ENCODE results near the gene DACH2.
"Not testable (repeated sequence)": the region's sequence is repeated elsewhere in the genome, so short reads cannot be mapped to it uniquely, and the experiment has no call there.

Gene DACH2

GRCh38 chrX:86171366-86171765 is 23.1 kb downstream of the DACH2 start:
- H3K9me2 ChIP-seq (ENCODE audit: low read depth, low read length) = no peaks in the 10 kb centered on the region
- H3K4me3 ChIP-seq (ENCODE audit: low read depth, low read length, poor library complexity, severe bottlenecking) = no peak overlapping the region
- H3K79me2 ChIP-seq (ENCODE audit: insufficient read depth, low read length) = no peaks in the 10 kb centered on the region
- TF ChIP-seq CTCF (IDR thresholded peaks at IDR 0.05; ENCODE audit: low read length) = peak; percentile 38; the same call in 1 of the 2 replicates
- no peak for TF ChIP-seq EZH2 (IDR thresholded peaks at IDR 0.05; ENCODE audit: borderline replicate concordance, low read length)
- no peak overlapping the region for H3K27ac ChIP-seq (ENCODE audit: low read depth, low read length, poor library complexity, severe bottlenecking)
- no peaks in the 10 kb centered on the region for H3F3A ChIP-seq (ENCODE audit: insufficient read depth, low read length)
- H2AFZ ChIP-seq (ENCODE audit: low read length) = no peak overlapping the region
- no peaks in the 10 kb centered on the region for H3K36me3 ChIP-seq (ENCODE audit: insufficient read depth, low read length)
- H3K4me2 ChIP-seq (ENCODE audit: low read length) = no peak overlapping the region
- no peaks in the 10 kb centered on the region for H3K9me3 ChIP-seq (ENCODE audit: low read length)
- no peaks in the 10 kb centered on the region for H4K20me1 ChIP-seq (ENCODE audit: insufficient read depth, low read length)
- no peaks in the 10 kb centered on the region for H3K4me1 ChIP-seq (ENCODE audit: insufficient read depth, low read length, severe bottlenecking)
- no peaks in the 10 kb centered on the region for H3K27me3 ChIP-seq (ENCODE audit: insufficient read depth, low read length)
- H3K9ac ChIP-seq (ENCODE audit: low read length) = no peak overlapping the region

DNA sequence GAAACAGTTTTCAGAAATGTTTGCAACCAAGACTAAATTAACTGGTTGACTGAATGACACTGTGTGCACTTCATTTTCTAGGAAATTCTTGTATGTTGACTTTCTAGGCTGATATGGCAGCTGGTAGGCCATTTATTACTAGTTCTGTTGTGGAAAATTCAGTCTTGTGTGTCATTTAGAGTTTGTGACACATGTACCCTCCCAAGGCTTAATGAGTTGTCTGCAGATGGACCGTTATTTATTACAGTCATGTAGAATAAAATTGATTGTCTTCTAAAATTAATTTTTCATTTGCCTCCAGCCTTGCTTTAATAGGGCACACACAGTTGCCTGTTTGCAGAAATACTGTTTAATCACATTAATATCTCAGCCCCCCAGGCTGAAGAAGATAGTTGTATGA is 30.7 kb downstream of the DACH2 start:
- no peaks in the 10 kb centered on the region for H3K27me3 ChIP-seq (ENCODE audit: insufficient read depth, low read length)
- no peaks in the 10 kb centered on the region for H3K36me3 ChIP-seq (ENCODE audit: insufficient read depth, low read length)
- no peaks in the 10 kb centered on the region for H3K4me1 ChIP-seq (ENCODE audit: insufficient read depth, low read length, severe bottlenecking)
- TF ChIP-seq EZH2 (IDR thresholded peaks at IDR 0.05; ENCODE audit: borderline replicate concordance, low read length) (no peak), CTCF (IDR thresholded peaks at IDR 0.05; ENCODE audit: low read length) (no peak)
- H4K20me1 ChIP-seq (ENCODE audit: insufficient read depth, low read length) = no peaks in the 10 kb centered on the region
- no peak overlapping the region for H3K27ac ChIP-seq (ENCODE audit: low read depth, low read length, poor library complexity, severe bottlenecking)
- no peaks in the 10 kb centered on the region for H3K9me2 ChIP-seq (ENCODE audit: low read depth, low read length)
- no peak overlapping the region for H3K4me2 ChIP-seq (ENCODE audit: low read length)
- H3K9me3 ChIP-seq (ENCODE audit: low read length) = no peaks in the 10 kb centered on the region
- H3K4me3 ChIP-seq (ENCODE audit: low read depth, low read length, poor library complexity, severe bottlenecking) = no peak overlapping the region
- H3F3A ChIP-seq (ENCODE audit: insufficient read depth, low read length) = no peaks in the 10 kb centered on the region
- no peak overlapping the region for H3K9ac ChIP-seq (ENCODE audit: low read length)
- no peak overlapping the region for H2AFZ ChIP-seq (ENCODE audit: low read length)
- no peaks in the 10 kb centered on the region for H3K79me2 ChIP-seq (ENCODE audit: insufficient read depth, low read length)

DNA sequence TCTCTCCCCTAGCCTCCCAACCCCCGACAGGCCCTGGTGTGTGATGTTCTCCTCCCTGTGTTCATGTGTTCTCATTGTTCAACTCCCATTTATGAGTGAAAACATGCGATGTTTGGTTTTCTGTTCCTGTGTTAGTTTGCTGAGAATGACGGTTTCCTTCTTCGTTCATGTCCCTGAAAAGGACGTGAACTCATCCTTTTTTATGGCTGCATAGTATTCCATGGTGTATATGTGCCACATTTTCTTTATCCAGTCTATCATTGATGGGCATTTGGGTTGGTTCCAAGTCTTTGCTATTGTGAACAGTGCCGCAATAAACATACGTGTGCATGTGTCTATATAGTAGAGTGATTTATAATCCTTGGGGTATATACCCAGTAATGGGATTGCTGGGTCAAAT is 33.1 kb downstream of the DACH2 start:
- not testable (repeated sequence) for H2AFZ ChIP-seq (ENCODE audit: low read length); H3K27ac ChIP-seq (ENCODE audit: low read depth, low read length, poor library complexity, severe bottlenecking); H3K9ac ChIP-seq (ENCODE audit: low read length); H3K79me2 ChIP-seq (ENCODE audit: insufficient read depth, low read length); H3K4me1 ChIP-seq (ENCODE audit: insufficient read depth, low read length, severe bottlenecking); H3K36me3 ChIP-seq (ENCODE audit: insufficient read depth, low read length); H3K4me2 ChIP-seq (ENCODE audit: low read length); H3K9me3 ChIP-seq (ENCODE audit: low read length); H3K9me2 ChIP-seq (ENCODE audit: low read depth, low read length); H4K20me1 ChIP-seq (ENCODE audit: insufficient read depth, low read length); H3F3A ChIP-seq (ENCODE audit: insufficient read depth, low read length); H3K27me3 ChIP-seq (ENCODE audit: insufficient read depth, low read length); H3K4me3 ChIP-seq (ENCODE audit: low read depth, low read length, poor library complexity, severe bottlenecking)

GRCh38 chrX:86192827-86193226 is 44.6 kb downstream of the DACH2 start:
- H3K36me3 ChIP-seq (ENCODE audit: insufficient read depth, low read length) = no peaks in the 10 kb centered on the region
- H3K4me1 ChIP-seq (ENCODE audit: insufficient read depth, low read length, severe bottlenecking) = no peaks in the 10 kb centered on the region
- H2AFZ ChIP-seq (ENCODE audit: low read length) = no peak overlapping the region
- H3K4me2 ChIP-seq (ENCODE audit: low read length) = no peak overlapping the region
- H3F3A ChIP-seq (ENCODE audit: insufficient read depth, low read length) = no peaks in the 10 kb centered on the region
- H3K9me2 ChIP-seq (ENCODE audit: low read depth, low read length) = no peaks in the 10 kb centered on the region
- H3K79me2 ChIP-seq (ENCODE audit: insufficient read depth, low read length) = no peaks in the 10 kb centered on the region
- no peak overlapping the region for H3K4me3 ChIP-seq (ENCODE audit: low read depth, low read length, poor library complexity, severe bottlenecking)
- H3K27me3 ChIP-seq (ENCODE audit: insufficient read depth, low read length) = no peaks in the 10 kb centered on the region
- no peaks in the 10 kb centered on the region for H4K20me1 ChIP-seq (ENCODE audit: insufficient read depth, low read length)
- H3K27ac ChIP-seq (ENCODE audit: low read depth, low read length, poor library complexity, severe bottlenecking) = no peak overlapping the region
- H3K9me3 ChIP-seq (ENCODE audit: low read length) = no peaks in the 10 kb centered on the region
- H3K9ac ChIP-seq (ENCODE audit: low read length) = no peak overlapping the region
- TF ChIP-seq EZH2 (IDR thresholded peaks at IDR 0.05; ENCODE audit: borderline replicate concordance, low read length) (no peak), CTCF (IDR thresholded peaks at IDR 0.05; ENCODE audit: low read length) (no peak)

Measured in OCI-LY1 (cell line).